A549 (cell line): ENCODE results near the gene PCDHGB5. TPM values are rescaled to one million over a fixed set of nuclear protein-coding genes. Genes with fewer than 3 reads are reported as not detected.

Experiments
- REST ChIP-seq: fragments of 200-600 bp; sonication (generic); IDR thresholded peaks from 2 replicates; pipeline ENCODE4 v1.6.1; 2016; ENCODE audit warnings: antibody characterized with exemption, mild to moderate bottlenecking, moderate library complexity
- polyA plus RNA-seq, 4 experiments: library from polyadenylated mRNA; depleted of rRNA in 3 of 4; stranded (reverse); fragments of >200 nt; fragmentation: RNase III in 1 of 4; extraction: RNeasy Plus Mini Kit Qiagen cat#74134 plus additional on column Dnase treatment in 1 of 4; gene quantifications; 2 replicates in 3 of 4; 3 replicates in 1 of 4; pipeline ENCODE4 v1.2.3, GENCODE V29; 2011 to 2017

Gene PCDHGB5
- polyA plus RNA-seq, 2 of the 4 experiments (the other 2 are of a cell fraction) = 1.9 to 3.2 TPM

GRCh38 chr5:141441571-141442170, 43.9 kb downstream of the PCDHGB5 start (continued):
- no peak for TF ChIP-seq REST
- TF ChIP-seq, all 56 proteins: peak for 0

Other genes starting within 250 kb of the PCDHGB5 start
Only the 30 nearest of the 37 such genes appear.
- 0.12 TPM in 1 of 2 replicates, not detected in the other for gene PCDHB9, start 210.8 kb upstream of the PCDHGB5 start, polyA plus RNA-seq (2011; rRNA removed)
- 0.01 to 0.13 TPM (median 0.11 TPM) in 3 replicates for gene PCDHB9, start 210.8 kb upstream of the PCDHGB5 start, polyA plus RNA-seq (2017; fragmentation: RNase III; extraction: RNeasy Plus Mini Kit Qiagen cat#74134 plus additional on column Dnase treatment)
- gene PCDHB10, start 205.6 kb upstream of the PCDHGB5 start, polyA plus RNA-seq (2011; rRNA removed) = 0.03 and 0.06 TPM in 2 replicates
- 0.04 TPM in 1 of 3 replicates, not detected in the others for gene PCDHB10, start 205.6 kb upstream of the PCDHGB5 start, polyA plus RNA-seq (2017; fragmentation: RNase III; extraction: RNeasy Plus Mini Kit Qiagen cat#74134 plus additional on column Dnase treatment)
- 0.21 and 0.22 TPM in 2 replicates for gene PCDHB11, start 198.3 kb upstream of the PCDHGB5 start, polyA plus RNA-seq (2011; rRNA removed)
- 0.05 to 0.08 TPM (median 0.07 TPM) in 3 replicates for gene PCDHB11, start 198.3 kb upstream of the PCDHGB5 start, polyA plus RNA-seq (2017; fragmentation: RNase III; extraction: RNeasy Plus Mini Kit Qiagen cat#74134 plus additional on column Dnase treatment)
- 0.05 TPM in 2 replicates for gene PCDHB12, start 189.2 kb upstream of the PCDHGB5 start, polyA plus RNA-seq (2011; rRNA removed)
- not detected in 3 replicates for gene PCDHB12, start 189.2 kb upstream of the PCDHGB5 start, polyA plus RNA-seq (2017; fragmentation: RNase III; extraction: RNeasy Plus Mini Kit Qiagen cat#74134 plus additional on column Dnase treatment)
- gene PCDHB13, start 184.0 kb upstream of the PCDHGB5 start, polyA plus RNA-seq (2011; rRNA removed) = 0.19 and 0.28 TPM in 2 replicates
- gene PCDHB13, start 184.0 kb upstream of the PCDHGB5 start, polyA plus RNA-seq (2017; fragmentation: RNase III; extraction: RNeasy Plus Mini Kit Qiagen cat#74134 plus additional on column Dnase treatment) = 0.05 to 0.08 TPM (median 0.08 TPM) in 3 replicates
- 0.13 and 0.14 TPM in 2 replicates for gene PCDHB14, start 174.6 kb upstream of the PCDHGB5 start, polyA plus RNA-seq (2011; rRNA removed)
- 0.05 to 0.12 TPM (median 0.09 TPM) in 3 replicates for gene PCDHB14, start 174.6 kb upstream of the PCDHGB5 start, polyA plus RNA-seq (2017; fragmentation: RNase III; extraction: RNeasy Plus Mini Kit Qiagen cat#74134 plus additional on column Dnase treatment)
- gene PCDHB15, start 152.6 kb upstream of the PCDHGB5 start, polyA plus RNA-seq (2011; rRNA removed) = 0.09 and 0.13 TPM in 2 replicates
- gene PCDHB15, start 152.6 kb upstream of the PCDHGB5 start, polyA plus RNA-seq (2017; fragmentation: RNase III; extraction: RNeasy Plus Mini Kit Qiagen cat#74134 plus additional on column Dnase treatment) = 0.04 to 0.12 TPM (median 0.05 TPM) in 3 replicates
- 0.08 TPM in 1 of 2 replicates, not detected in the other for gene SLC25A2, start 93.9 kb upstream of the PCDHGB5 start, polyA plus RNA-seq (2011; rRNA removed)
- not detected in 3 replicates for gene SLC25A2, start 93.9 kb upstream of the PCDHGB5 start, polyA plus RNA-seq (2017; fragmentation: RNase III; extraction: RNeasy Plus Mini Kit Qiagen cat#74134 plus additional on column Dnase treatment)
- 78.1 and 90.6 TPM in 2 replicates for gene TAF7, start 77.2 kb upstream of the PCDHGB5 start, polyA plus RNA-seq (2011; rRNA removed)
- gene TAF7, start 77.2 kb upstream of the PCDHGB5 start, polyA plus RNA-seq (2017; fragmentation: RNase III; extraction: RNeasy Plus Mini Kit Qiagen cat#74134 plus additional on column Dnase treatment) = 67.3 to 72.6 TPM (median 71.3 TPM) in 3 replicates
- 0.66 and 0.71 TPM in 2 replicates for gene PCDHGA1, start 67.4 kb upstream of the PCDHGB5 start, polyA plus RNA-seq (2011; rRNA removed)
- gene PCDHGA1, start 67.4 kb upstream of the PCDHGB5 start, polyA plus RNA-seq (2017; fragmentation: RNase III; extraction: RNeasy Plus Mini Kit Qiagen cat#74134 plus additional on column Dnase treatment) = 0.32 to 0.42 TPM (median 0.33 TPM) in 3 replicates
- gene PCDHGA2, start 59.2 kb upstream of the PCDHGB5 start, polyA plus RNA-seq (2011; rRNA removed) = 1.6 and 1.7 TPM in 2 replicates
- 0.47 to 0.78 TPM (median 0.58 TPM) in 3 replicates for gene PCDHGA2, start 59.2 kb upstream of the PCDHGB5 start, polyA plus RNA-seq (2017; fragmentation: RNase III; extraction: RNeasy Plus Mini Kit Qiagen cat#74134 plus additional on column Dnase treatment)
- 0.07 TPM in 1 of 2 replicates, not detected in the other for gene PCDHGA3, start 54.1 kb upstream of the PCDHGB5 start, polyA plus RNA-seq (2011; rRNA removed)
- gene PCDHGA3, start 54.1 kb upstream of the PCDHGB5 start, polyA plus RNA-seq (2017; fragmentation: RNase III; extraction: RNeasy Plus Mini Kit Qiagen cat#74134 plus additional on column Dnase treatment) = not detected in 3 replicates
- 3.7 and 3.9 TPM in 2 replicates for gene PCDHGB1, start 47.8 kb upstream of the PCDHGB5 start, polyA plus RNA-seq (2011; rRNA removed)
- 1.3 to 1.6 TPM (median 1.5 TPM) in 3 replicates for gene PCDHGB1, start 47.8 kb upstream of the PCDHGB5 start, polyA plus RNA-seq (2017; fragmentation: RNase III; extraction: RNeasy Plus Mini Kit Qiagen cat#74134 plus additional on column Dnase treatment)
- 0.48 and 0.61 TPM in 2 replicates for gene PCDHGA4, start 42.9 kb upstream of the PCDHGB5 start, polyA plus RNA-seq (2011; rRNA removed)
- 0.10 to 0.15 TPM (median 0.13 TPM) in 3 replicates for gene PCDHGA4, start 42.9 kb upstream of the PCDHGB5 start, polyA plus RNA-seq (2017; fragmentation: RNase III; extraction: RNeasy Plus Mini Kit Qiagen cat#74134 plus additional on column Dnase treatment)
- gene PCDHGB2, start 38.0 kb upstream of the PCDHGB5 start, polyA plus RNA-seq (2011; rRNA removed) = 0.36 and 0.54 TPM in 2 replicates
- 0.04 to 0.05 TPM (median 0.05 TPM) in 3 replicates for gene PCDHGB2, start 38.0 kb upstream of the PCDHGB5 start, polyA plus RNA-seq (2017; fragmentation: RNase III; extraction: RNeasy Plus Mini Kit Qiagen cat#74134 plus additional on column Dnase treatment)
- gene PCDHGA5, start 33.8 kb upstream of the PCDHGB5 start, polyA plus RNA-seq (2011; rRNA removed) = 0.37 and 0.57 TPM in 2 replicates
- gene PCDHGA5, start 33.8 kb upstream of the PCDHGB5 start, polyA plus RNA-seq (2017; fragmentation: RNase III; extraction: RNeasy Plus Mini Kit Qiagen cat#74134 plus additional on column Dnase treatment) = 0.09 to 0.18 TPM (median 0.13 TPM) in 3 replicates
- 1.1 and 1.2 TPM in 2 replicates for gene PCDHGB3, start 27.7 kb upstream of the PCDHGB5 start, polyA plus RNA-seq (2011; rRNA removed)
- gene PCDHGB3, start 27.7 kb upstream of the PCDHGB5 start, polyA plus RNA-seq (2017; fragmentation: RNase III; extraction: RNeasy Plus Mini Kit Qiagen cat#74134 plus additional on column Dnase treatment) = 0.16 to 0.44 TPM (median 0.28 TPM) in 3 replicates
- 0.98 and 1.0 TPM in 2 replicates for gene PCDHGA6, start 24.1 kb upstream of the PCDHGB5 start, polyA plus RNA-seq (2011; rRNA removed)
- 0.22 to 0.37 TPM (median 0.23 TPM) in 3 replicates for gene PCDHGA6, start 24.1 kb upstream of the PCDHGB5 start, polyA plus RNA-seq (2017; fragmentation: RNase III; extraction: RNeasy Plus Mini Kit Qiagen cat#74134 plus additional on column Dnase treatment)
- 0.95 and 1.1 TPM in 2 replicates for gene PCDHGA7, start 15.2 kb upstream of the PCDHGB5 start, polyA plus RNA-seq (2011; rRNA removed)
- 0.70 to 0.84 TPM (median 0.76 TPM) in 3 replicates for gene PCDHGA7, start 15.2 kb upstream of the PCDHGB5 start, polyA plus RNA-seq (2017; fragmentation: RNase III; extraction: RNeasy Plus Mini Kit Qiagen cat#74134 plus additional on column Dnase treatment)
- gene PCDHGB4, start 10.2 kb upstream of the PCDHGB5 start, polyA plus RNA-seq (2011; rRNA removed) = 1.4 and 1.5 TPM in 2 replicates
- gene PCDHGB4, start 10.2 kb upstream of the PCDHGB5 start, polyA plus RNA-seq (2017; fragmentation: RNase III; extraction: RNeasy Plus Mini Kit Qiagen cat#74134 plus additional on column Dnase treatment) = 0.90 to 1.6 TPM (median 1.1 TPM) in 3 replicates
- gene PCDHGA8, start 5.3 kb upstream of the PCDHGB5 start, polyA plus RNA-seq (2011; rRNA removed) = 0.08 and 0.11 TPM in 2 replicates
- gene PCDHGA8, start 5.3 kb upstream of the PCDHGB5 start, polyA plus RNA-seq (2017; fragmentation: RNase III; extraction: RNeasy Plus Mini Kit Qiagen cat#74134 plus additional on column Dnase treatment) = 0.03 to 0.04 TPM (median 0.04 TPM) in 3 replicates
- 0.22 and 0.40 TPM in 2 replicates for gene PCDHGA9, start 4.8 kb downstream of the PCDHGB5 start, polyA plus RNA-seq (2011; rRNA removed)
- 0.01 to 0.09 TPM (median 0.03 TPM) in 3 replicates for gene PCDHGA9, start 4.8 kb downstream of the PCDHGB5 start, polyA plus RNA-seq (2017; fragmentation: RNase III; extraction: RNeasy Plus Mini Kit Qiagen cat#74134 plus additional on column Dnase treatment)
- gene PCDHGB6, start 10.1 kb downstream of the PCDHGB5 start, polyA plus RNA-seq (2011; rRNA removed) = 0.21 and 0.30 TPM in 2 replicates
- 0.08 to 0.09 TPM (median 0.09 TPM) in 3 replicates for gene PCDHGB6, start 10.1 kb downstream of the PCDHGB5 start, polyA plus RNA-seq (2017; fragmentation: RNase III; extraction: RNeasy Plus Mini Kit Qiagen cat#74134 plus additional on column Dnase treatment)
- gene PCDHGA10, start 15.0 kb downstream of the PCDHGB5 start, polyA plus RNA-seq (2011; rRNA removed) = 0.04 and 0.08 TPM in 2 replicates
- gene PCDHGA10, start 15.0 kb downstream of the PCDHGB5 start, polyA plus RNA-seq (2017; fragmentation: RNase III; extraction: RNeasy Plus Mini Kit Qiagen cat#74134 plus additional on column Dnase treatment) = 0.01 TPM in 1 of 3 replicates, not detected in the others
- 0.14 and 0.16 TPM in 2 replicates for gene PCDHGB7, start 19.7 kb downstream of the PCDHGB5 start, polyA plus RNA-seq (2011; rRNA removed)
- gene PCDHGB7, start 19.7 kb downstream of the PCDHGB5 start, polyA plus RNA-seq (2017; fragmentation: RNase III; extraction: RNeasy Plus Mini Kit Qiagen cat#74134 plus additional on column Dnase treatment) = 0.03 to 0.06 TPM (median 0.05 TPM) in 3 replicates
- gene PCDHGA11, start 23.1 kb downstream of the PCDHGB5 start, polyA plus RNA-seq (2011; rRNA removed) = 0.05 and 0.10 TPM in 2 replicates
- gene PCDHGA11, start 23.1 kb downstream of the PCDHGB5 start, polyA plus RNA-seq (2017; fragmentation: RNase III; extraction: RNeasy Plus Mini Kit Qiagen cat#74134 plus additional on column Dnase treatment) = 0.01 TPM in 1 of 3 replicates, not detected in the others
- 0.05 and 0.07 TPM in 2 replicates for gene PCDHGA12, start 32.6 kb downstream of the PCDHGB5 start, polyA plus RNA-seq (2011; rRNA removed)
- gene PCDHGA12, start 32.6 kb downstream of the PCDHGB5 start, polyA plus RNA-seq (2017; fragmentation: RNase III; extraction: RNeasy Plus Mini Kit Qiagen cat#74134 plus additional on column Dnase treatment) = 0.03 TPM in 1 of 3 replicates, not detected in the others
- 1.6 and 1.9 TPM in 2 replicates for gene PCDHGC3, start 78.0 kb downstream of the PCDHGB5 start, polyA plus RNA-seq (2011; rRNA removed)
- gene PCDHGC3, start 78.0 kb downstream of the PCDHGB5 start, polyA plus RNA-seq (2017; fragmentation: RNase III; extraction: RNeasy Plus Mini Kit Qiagen cat#74134 plus additional on column Dnase treatment) = 4.9 to 5.3 TPM (median 5.2 TPM) in 3 replicates
- gene PCDHGC4, start 87.1 kb downstream of the PCDHGB5 start, polyA plus RNA-seq (2011; rRNA removed) = 0.06 and 0.07 TPM in 2 replicates
- 0.03 TPM in 1 of 3 replicates, not detected in the others for gene PCDHGC4, start 87.1 kb downstream of the PCDHGB5 start, polyA plus RNA-seq (2017; fragmentation: RNase III; extraction: RNeasy Plus Mini Kit Qiagen cat#74134 plus additional on column Dnase treatment)
- gene PCDHGC5, start 91.1 kb downstream of the PCDHGB5 start, polyA plus RNA-seq (2011; rRNA removed) = 0.08 TPM in 1 of 2 replicates, not detected in the other
- gene PCDHGC5, start 91.1 kb downstream of the PCDHGB5 start, polyA plus RNA-seq (2017; fragmentation: RNase III; extraction: RNeasy Plus Mini Kit Qiagen cat#74134 plus additional on column Dnase treatment) = 0.03 TPM in 1 of 3 replicates, not detected in the others